Stimulated activated CD8-positive, alpha-beta memory T cell treated with anti-CD3 and anti-CD28 coated beads, Interleukin-12 subunit alpha, Interleukin-12 subunit beta, amount 100 ng/mL, for 4 hours (primary cell): Measurements from ENCODE around the gene PEX11B.
A peak's percentile ranks its signal among the peaks of the same experiment; 100 is the strongest.
"Not testable (repeated sequence)": the region's sequence is repeated elsewhere in the genome, so short reads cannot be mapped to it uniquely, and the experiment has no call there.

Source experiments
- DNase-seq: peaks from one replicate; pipeline ENCODE4 v3.0.0-alpha.2; 2020; ENCODE audit warnings: low read depth

PEX11B gene

GRCh38 chr1:145952903-145953302 is 34.4 kb upstream of the PEX11B start:
- no peak for DNase-seq

GRCh38 chr1:145951526-145951925 is 33.0 kb upstream of the PEX11B start:
- no peak for DNase-seq

- DNase-seq = no peak
Measured at GRCh38 chr1:145949219-145949618, 30.7 kb upstream of the PEX11B start.

- DNase-seq = no peak
Measured at GRCh38 chr1:145947551-145947950, 29.0 kb upstream of the PEX11B start.

- DNase-seq = no peak
Measured at GRCh38 chr1:145946477-145946986, 28.0 kb upstream of the PEX11B start.

GRCh38 chr1:145944532-145944931 is 26.0 kb upstream of the PEX11B start:
- DNase-seq = no peak

- DNase-seq = no peak
Measured at GRCh38 chr1:145942871-145943270, 24.4 kb upstream of the PEX11B start.

GRCh38 chr1:145942405-145942804 is 23.9 kb upstream of the PEX11B start:
- DNase-seq = no peak

- DNase-seq = no peak
Measured at GRCh38 chr1:145937436-145937835, 18.9 kb upstream of the PEX11B start.

GRCh38 chr1:145936247-145936646 is 17.7 kb upstream of the PEX11B start:
- DNase-seq = no peak

- no peak for DNase-seq
Measured at GRCh38 chr1:145935708-145936107, 17.2 kb upstream of the PEX11B start.

GRCh38 chr1:145932522-145933009 is 14.0 kb upstream of the PEX11B start:
- DNase-seq = not testable (repeated sequence)

- DNase-seq = no peak
Measured at GRCh38 chr1:145927916-145928643, 9.6 kb upstream of the PEX11B start.

GRCh38 chr1:145927063-145927886 is 8.8 kb upstream of the PEX11B start, which contains the start of gene RBM8A:
Gene RBM8A (minus strand): TSS chr1:145927484. CDS start chr1:145927426, 58 bp downstream.
- peak; percentile 83 for DNase-seq

- DNase-seq = peak; percentile 13
Measured at GRCh38 chr1:145926686-145927062, 8.2 kb upstream of the PEX11B start.

GRCh38 chr1:145922266-145922665 is 3.7 kb upstream of the PEX11B start:
- no peak for DNase-seq

GRCh38 chr1:145920297-145920696 is 1.8 kb upstream of the PEX11B start:
- not testable (repeated sequence) for DNase-seq

- no peak for DNase-seq
Measured at GRCh38 chr1:145918992-145919939, 749 bp upstream of the PEX11B start.

- no peak for DNase-seq
Measured at GRCh38 chr1:145917595-145917994, 922 bp downstream of the PEX11B start.

- no peak for DNase-seq
Measured at GRCh38 chr1:145916745-145917144, 1.8 kb downstream of the PEX11B start.

GRCh38 chr1:145912128-145912641 is 6.3 kb downstream of the PEX11B start:
- no peak for DNase-seq
